ENCODE data around the gene UBL4A.
A peak's percentile ranks its signal among the peaks of the same experiment; 100 is the strongest.

UBL4A gene

GRCh38 chrX:154517101-154517781 lies 30.8 kb upstream of the UBL4A start:
- H3K4me3 ChIP-seq (replicated peaks; ENCODE audit: low read depth, low read length), result no peak overlapping the region
- DNase-seq (ENCODE audit: extremely low read depth, insufficient read length), result no peak
- no peak for TF ChIP-seq CTCF (IDR thresholded peaks at IDR 0.05; ENCODE audit: insufficient read depth, low read length, poor library complexity, severe bottlenecking)
- no peaks in the 10 kb centered on the region for H3K27me3 ChIP-seq (replicated peaks; ENCODE audit: control insufficient read depth, insufficient read depth, low read length)
- no peaks in the 10 kb centered on the region for H3K36me3 ChIP-seq (ENCODE audit: control insufficient read depth, insufficient read depth, low read length)

- H3K27me3 ChIP-seq (replicated peaks; ENCODE audit: control insufficient read depth, insufficient read depth, low read length), result no peaks in the 10 kb centered on the region
- H3K4me3 ChIP-seq (replicated peaks; ENCODE audit: low read depth, low read length), result peak overlapping the region; percentile 48
- no peak for TF ChIP-seq CTCF (IDR thresholded peaks at IDR 0.05; ENCODE audit: insufficient read depth, low read length, poor library complexity, severe bottlenecking)
- no peak for DNase-seq (ENCODE audit: extremely low read depth, insufficient read length)
- no peaks in the 10 kb centered on the region for H3K36me3 ChIP-seq (ENCODE audit: control insufficient read depth, insufficient read depth, low read length)
Measured at GRCh38 chrX:154516656-154517100, 30.3 kb upstream of the UBL4A start.

GRCh38 chrX:154515966-154516655 lies 29.7 kb upstream of the UBL4A start, which contains the start of gene FAM3A:
FAM3A (minus strand) TSS chrX:154516232; CDS start chrX:154515772, 460 bp downstream.
- no peaks in the 10 kb centered on the region for H3K36me3 ChIP-seq (ENCODE audit: control insufficient read depth, insufficient read depth, low read length)
- peak; percentile 89 for DNase-seq (ENCODE audit: extremely low read depth, insufficient read length)
- H3K27me3 ChIP-seq (replicated peaks; ENCODE audit: control insufficient read depth, insufficient read depth, low read length), result no peaks in the 10 kb centered on the region
- peak within 1 kb of the TSS; percentile 62 for H3K4me3 ChIP-seq (replicated peaks; ENCODE audit: low read depth, low read length)
- TF ChIP-seq CTCF (IDR thresholded peaks at IDR 0.05; ENCODE audit: insufficient read depth, low read length, poor library complexity, severe bottlenecking), result no peak

GRCh38 chrX:154515090-154515965 lies 28.9 kb upstream of the UBL4A start:
- H3K36me3 ChIP-seq (ENCODE audit: control insufficient read depth, insufficient read depth, low read length), result no peaks in the 10 kb centered on the region
- TF ChIP-seq CTCF (IDR thresholded peaks at IDR 0.05; ENCODE audit: insufficient read depth, low read length, poor library complexity, severe bottlenecking), result no peak
- H3K4me3 ChIP-seq (replicated peaks; ENCODE audit: low read depth, low read length), result peak overlapping the region; percentile 62
- no peaks in the 10 kb centered on the region for H3K27me3 ChIP-seq (replicated peaks; ENCODE audit: control insufficient read depth, insufficient read depth, low read length)
- DNase-seq (ENCODE audit: extremely low read depth, insufficient read length), result no peak

- Histone ChIP-seq H3K4me3 (replicated peaks; ENCODE audit: low read depth, low read length) (no peak overlapping the region), H3K36me3 (ENCODE audit: control insufficient read depth, insufficient read depth, low read length) (no peaks in the 10 kb centered on the region; the same call in 1 of the 2 replicates), H3K27me3 (replicated peaks; ENCODE audit: control insufficient read depth, insufficient read depth, low read length) (no peaks in the 10 kb centered on the region)
- no peak for TF ChIP-seq CTCF (IDR thresholded peaks at IDR 0.05; ENCODE audit: insufficient read depth, low read length, poor library complexity, severe bottlenecking)
- no peak for DNase-seq (ENCODE audit: extremely low read depth, insufficient read length)
Measured at GRCh38 chrX:154513716-154514115, 27.3 kb upstream of the UBL4A start.
